LNCAP (cell line): Measurements from ENCODE around the gene SLC28A2.

Source experiments
- CTCF ChIP-seq: fragments of 450-650 bp; IDR thresholded peaks from 2 replicates; pipeline ENCODE4 v1.5.1; 2017; ENCODE audit warnings: mild to moderate bottlenecking

The SLC28A2 gene

GRCh38 chr15:45225506-45226273 is 26.3 kb upstream of the SLC28A2 start:
- TF ChIP-seq CTCF: no peak

DNA sequence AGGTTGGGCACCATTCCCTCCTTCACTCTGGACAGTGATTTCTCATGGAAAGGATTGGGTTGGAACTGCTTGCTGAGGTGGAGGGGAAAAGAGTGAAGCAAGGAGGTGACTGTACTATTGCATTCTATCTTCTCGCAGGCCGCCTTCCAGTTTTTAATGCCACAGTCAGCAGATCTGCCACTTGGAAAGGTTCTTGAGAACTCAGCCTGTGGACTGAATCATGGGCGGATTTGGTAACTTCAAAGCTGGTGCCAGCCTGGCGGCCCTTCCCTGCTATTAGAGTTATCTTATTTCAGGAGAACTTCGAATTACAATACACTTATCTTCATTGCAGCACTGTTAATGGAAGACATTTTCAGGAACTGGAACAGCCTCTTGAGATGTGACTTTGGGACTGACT is 23.1 kb upstream of the SLC28A2 start:
- no peak for TF ChIP-seq CTCF

- no peak for TF ChIP-seq CTCF
These were observed 21.6 kb upstream of the SLC28A2 start for GRCh38 chr15:45230245-45230965.

DNA sequence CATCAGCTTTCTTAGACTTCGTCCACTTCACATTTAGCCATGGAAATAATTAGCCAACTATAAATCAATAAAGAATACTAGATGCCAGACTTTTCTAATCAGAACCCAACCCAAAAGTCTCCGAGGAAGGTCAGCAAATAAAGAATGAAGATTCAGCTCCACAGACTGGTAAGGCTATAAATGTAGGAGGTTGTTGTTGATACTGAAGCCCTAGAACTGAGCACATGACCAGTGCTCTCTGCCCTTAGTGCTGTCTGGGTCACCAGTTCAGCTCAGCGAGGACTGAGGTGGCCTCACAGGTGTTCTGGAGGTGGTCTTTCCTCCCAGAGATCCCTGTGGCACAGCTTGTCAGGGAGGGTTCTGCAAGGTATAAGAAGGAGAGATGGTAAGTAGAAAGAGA is 20.9 kb upstream of the SLC28A2 start:
- TF ChIP-seq CTCF: no peak

DNA sequence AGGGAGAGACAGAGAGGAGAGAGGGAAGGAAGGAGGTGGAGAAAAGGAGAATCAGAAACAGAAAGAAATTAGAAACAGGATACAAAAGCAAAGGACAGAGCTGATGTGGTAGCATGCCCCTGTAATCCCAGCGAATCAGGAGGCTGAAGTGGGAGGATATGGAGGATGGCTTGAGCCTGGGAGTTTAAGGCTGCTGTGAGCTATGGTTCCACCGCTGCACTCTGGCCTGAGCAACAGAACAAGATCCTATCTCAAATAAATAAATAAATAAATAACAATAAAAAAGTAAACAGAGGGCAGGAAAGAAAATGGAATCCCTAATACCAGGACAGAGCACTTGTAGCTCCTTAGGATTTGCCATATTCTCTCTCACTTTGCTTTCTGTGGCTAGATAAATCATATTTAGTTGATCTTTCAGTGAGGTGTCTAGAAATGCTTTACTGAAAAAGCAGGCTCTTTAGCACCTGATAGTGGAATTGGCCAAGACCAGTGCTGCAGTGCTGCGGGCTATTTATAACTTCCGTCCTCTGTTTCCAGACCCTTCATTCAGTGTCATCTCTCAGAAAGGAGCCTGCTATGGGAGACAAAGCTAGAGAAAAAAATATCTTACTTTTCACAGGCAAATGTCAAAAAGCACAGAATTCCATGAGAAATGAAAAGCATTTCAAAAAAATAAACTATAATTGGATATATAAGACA is 20.0 kb upstream of the SLC28A2 start:
- TF ChIP-seq CTCF: no peak

- TF ChIP-seq CTCF: no peak
These were observed 17.3 kb upstream of the SLC28A2 start for GRCh38 chr15:45234562-45235235.

DNA sequence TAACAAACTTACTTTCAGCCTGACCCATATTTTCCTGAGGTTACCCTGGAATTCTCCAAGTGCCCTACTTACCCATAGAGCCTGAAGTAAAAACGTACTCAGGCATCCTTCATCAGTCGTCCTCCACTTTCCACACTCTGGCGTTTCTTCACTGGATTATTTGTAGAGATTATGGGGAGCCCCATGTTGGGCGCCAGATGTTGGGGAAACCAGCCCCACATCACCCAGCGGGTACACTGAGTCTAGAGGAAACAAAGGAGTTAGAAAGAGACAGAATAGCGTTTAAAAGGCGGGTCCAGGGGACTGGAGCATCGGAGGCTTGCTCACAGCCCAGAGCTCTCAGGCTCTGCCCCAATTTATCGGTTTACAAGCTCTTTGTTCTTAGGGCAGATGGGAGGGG is 9.7 kb upstream of the SLC28A2 start:
- TF ChIP-seq CTCF: no peak
